A549 (cell line): ENCODE data around the gene HMBS. TPM values are rescaled to one million over a fixed set of nuclear protein-coding genes. Genes with fewer than 3 reads are reported as not detected.

Experiments used
- ATAC-seq, 2 experiments: fragments of 200-7000 bp in 1 of 2; fragments of >200 bp in 1 of 2; cut with Nextera tagmentation in 1 of 2; cut with Tn5 transposase in 1 of 2; 3 replicates each; pipeline versions ENCODE4 v1.8.0 to v1.9.1; 2018 to 2020; ENCODE audit warnings: mild to moderate bottlenecking in 1 of 2, moderate library complexity in 1 of 2
- CTCF ChIA-PET: fragments of 300-600 bp; sonication (Branson Sonifier 250); formaldehyde crosslinking; extraction: SDS; loops from one replicate; lab custom pipeline; 2021; ENCODE audit warnings: antibody characterized with exemption, inconsistent platforms; lab: Yijun Ruan, JAX
- POLR2A ChIA-PET: fragments of 350-600 bp; formaldehyde crosslinking; extraction: SDS; loops from one replicate; lab custom pipeline; 2021; ENCODE audit warnings: antibody characterized with exemption, inconsistent platforms; lab: Yijun Ruan, JAX
- DNase-seq, 2 experiments: peaks; one replicate each; pipeline versions ENCODE4 v3.0.0 to v3.0.0-alpha.2; 2011 to 2016; ENCODE audit warnings: low read depth in 1 of 2, low spot score in 1 of 2
- FAIRE-seq: peaks from 2 replicates; lab custom pipeline; 2011; peaks lifted over from hg19 to GRCh38; lab: Jason Lieb, UNC
- H3K27ac ChIP-seq, 2 experiments: fragments of >200 bp; sonication (Bioruptor Twin); formaldehyde crosslinking; 3 replicates each; pipeline ENCODE4 v1.5.1; 2016 to 2017
- H3K4me1 ChIP-seq: fragments of >200 bp; sonication (Bioruptor Twin); formaldehyde crosslinking; 3 replicates; pipeline ENCODE4 v1.6.1; 2016
- H3K4me2 ChIP-seq: fragments of >200 bp; sonication (Bioruptor Twin); formaldehyde crosslinking; 3 replicates; pipeline ENCODE4 v1.6.1; 2016
- H3K4me3 ChIP-seq: fragments of >200 bp; sonication (Bioruptor Twin); formaldehyde crosslinking; 3 replicates; pipeline ENCODE4 v1.5.1; 2016
- H3K9me3 ChIP-seq: fragments of >200 bp; sonication (Bioruptor Twin); formaldehyde crosslinking; 3 replicates; pipeline ENCODE4 v1.6.1; 2016
- BCL3 ChIP-seq: fragments of >200 bp; sonication (Bioruptor Twin); formaldehyde crosslinking; IDR thresholded peaks from 3 replicates; pipeline ENCODE4 v1.6.1; 2016
- BHLHE40 ChIP-seq: IDR thresholded peaks from 2 replicates; pipeline ENCODE4 v1.6.1; 2012; ENCODE audit warnings: low read depth, low read length, inconsistent platforms
- CBX2 ChIP-seq: fragments of 200-600 bp; sonication (generic); IDR thresholded peaks from 2 replicates; pipeline ENCODE4 v1.6.1; 2016; ENCODE audit warnings: low read depth, mild to moderate bottlenecking, borderline replicate concordance
- CBX8 ChIP-seq: fragments of 200-600 bp; sonication (generic); IDR thresholded peaks from 2 replicates; pipeline ENCODE4 v1.6.1; 2016
- ELK1 ChIP-seq: fragments of 150-350 bp; IDR thresholded peaks from 2 replicates; pipeline ENCODE4 v1.6.1; 2014; ENCODE audit warnings: low read depth, mild to moderate bottlenecking, low read length
- EP300 ChIP-seq, 2 experiments: fragments of >200 bp; sonication (Bioruptor Twin); formaldehyde crosslinking; IDR thresholded peaks; 2 replicates in 1 of 2; 3 replicates in 1 of 2; pipeline ENCODE4 v1.6.1; 2016 to 2017
- ESRRA ChIP-seq: fragments of 150-350 bp; IDR thresholded peaks from 2 replicates; pipeline ENCODE4 v1.6.1; 2014; ENCODE audit warnings: mild to moderate bottlenecking, low read length, borderline replicate concordance
- FOSL2 ChIP-seq, 2 experiments: fragments of 450-650 bp in 1 of 2; fragments of >200 bp in 1 of 2; sonication (Bioruptor Twin) in 1 of 2; formaldehyde crosslinking; IDR thresholded peaks; 2 replicates each; pipeline versions ENCODE4 v1.5.0 to v1.6.1; 2016 to 2020; ENCODE audit warnings: mild to moderate bottlenecking in 1 of 2, moderate library complexity in 1 of 2
- HOXB13 ChIP-seq: fragments of 250-450 bp; sonication (Bioruptor Pico); IDR thresholded peaks from 2 replicates; pipeline ENCODE4 v1.5.0; 2020; ENCODE audit warnings: low read depth, mild to moderate bottlenecking, moderate library complexity
- HOXB5 ChIP-seq: fragments of 250-450 bp; sonication (Bioruptor Pico); IDR thresholded peaks from 2 replicates; pipeline ENCODE4 v1.5.0; 2020; ENCODE audit warnings: mild to moderate bottlenecking, moderate library complexity
- JUNB ChIP-seq: fragments of >200 bp; sonication (Bioruptor Twin); formaldehyde crosslinking; IDR thresholded peaks from 2 replicates; pipeline ENCODE4 v1.6.1; 2016
- MAFK ChIP-seq: fragments of 450-650 bp; IDR thresholded peaks from 2 replicates; pipeline ENCODE4 v1.6.1; 2014; ENCODE audit not compliant: partially characterized antibody
- MYC ChIP-seq: IDR thresholded peaks from 2 replicates; pipeline ENCODE4 v1.6.1; 2012; ENCODE audit warnings: mild to moderate bottlenecking, inconsistent platforms, low read length, improper control_type of control experiment, borderline replicate concordance
- NPAS2 ChIP-seq: fragments of 250-450 bp; sonication (Bioruptor Pico); IDR thresholded peaks from 2 replicates; pipeline ENCODE4 v1.8.0; 2022; ENCODE audit warnings: mild to moderate bottlenecking, moderate library complexity, borderline replicate concordance
- POLR2AphosphoS2 ChIP-seq: conservative IDR thresholded peaks from 2 replicates; pipeline ENCODE4 v1.6.1; 2012; ENCODE audit warnings: low read length, improper control_type of control experiment, inconsistent platforms
- RAD21 ChIP-seq, 2 experiments: fragments of >200 bp in 1 of 2; sonication (Bioruptor Twin) in 1 of 2; formaldehyde crosslinking in 1 of 2; IDR thresholded peaks in 1 of 2; conservative IDR thresholded peaks in 1 of 2; 2 replicates in 1 of 2; 3 replicates in 1 of 2; pipeline ENCODE4 v1.6.1; 2012 to 2018; ENCODE audit warnings: inconsistent platforms in 1 of 2
- RCOR1 ChIP-seq: fragments of 150-350 bp; IDR thresholded peaks from 2 replicates; pipeline ENCODE4 v1.6.1; 2014; ENCODE audit warnings: antibody characterized with exemption, low read length, low read depth
- REST ChIP-seq: fragments of 200-600 bp; sonication (generic); IDR thresholded peaks from 2 replicates; pipeline ENCODE4 v1.6.1; 2016; ENCODE audit warnings: antibody characterized with exemption, mild to moderate bottlenecking, moderate library complexity
- RNF2 ChIP-seq: fragments of 200-600 bp; sonication (generic); IDR thresholded peaks from 2 replicates; pipeline ENCODE4 v1.6.1; 2016; ENCODE audit warnings: low read depth, mild to moderate bottlenecking, antibody characterized with exemption, moderate library complexity, borderline replicate concordance
- SREBF2 ChIP-seq: fragments of 450-650 bp; IDR thresholded peaks from 2 replicates; pipeline ENCODE4 v1.6.1; 2014; ENCODE audit warnings: mild to moderate bottlenecking, moderate library complexity
- TFCP2L1 ChIP-seq: fragments of 250-450 bp; sonication (Bioruptor Pico); IDR thresholded peaks from 2 replicates; pipeline ENCODE4 v1.5.0; 2021; ENCODE audit warnings: mild to moderate bottlenecking
- ZC3H11A ChIP-seq: fragments of 450-650 bp; IDR thresholded peaks from 2 replicates; pipeline ENCODE4 v1.6.1; 2014; ENCODE audit warnings: antibody characterized with exemption, mild to moderate bottlenecking
- WGBS: methylation state at CpG from one replicate; pipeline ENCODE4 v1.1.6; 2017; ENCODE audit errors: missing lambda C conversion rate; 5-methylcytosine and 5-hydroxymethylcytosine counted together
- polyA plus RNA-seq, 4 experiments: library from polyadenylated mRNA; depleted of rRNA in 3 of 4; stranded (reverse); fragments of >200 nt; fragmentation: RNase III in 1 of 4; extraction: RNeasy Plus Mini Kit Qiagen cat#74134 plus additional on column Dnase treatment in 1 of 4; gene quantifications; 2 replicates in 3 of 4; 3 replicates in 1 of 4; pipeline ENCODE4 v1.2.3, GENCODE V29; 2011 to 2017

The HMBS gene
- polyA plus RNA-seq, 2 of the 4 experiments (the other 2 are of a cell fraction), result 48.8 to 62.2 TPM

- H3K4me1 ChIP-seq, result peaks cover 21% of the 10 kb centered on the region
- WGBS, result 44% methylated on average over 8 of the region's 8 CpGs
- DNase-seq, result no peak
- no peak for ATAC-seq
- H3K4me2 ChIP-seq, result peak overlapping the region; percentile 82
- H3K4me3 ChIP-seq, result peak overlapping the region; percentile 86
- FAIRE-seq, result no peak
- ChIA-PET CTCF (interaction anchor here (0.6 to 2.9 kb wide), 7 partner anchors 9 to 216 kb away, joined by 3 to 9 read pairs (median 4); a partner anchor contains a TSS), POLR2A (interaction anchor here (2.0 kb wide), 1 partner anchor 13 kb away, joined by 11 read pairs; the partner anchor contains the start of gene HINFP)
- H3K9me3 ChIP-seq, result no peaks in the 10 kb centered on the region
- no peak for TF ChIP-seq ZC3H11A
- TF ChIP-seq BCL3, result no peak
- no peak for TF ChIP-seq TFCP2L1 (CRISPR knock-in tag)
- no peak for TF ChIP-seq MYC
- TF ChIP-seq RCOR1, result no peak
- TF ChIP-seq REST, result no peak
- peak overlapping the region; percentile 68 to 90 for H3K27ac ChIP-seq
Observed at GRCh38 chr11:119108146-119108856, 23.6 kb downstream of the HMBS start.

- H3K4me1 ChIP-seq, result peaks cover 17% of the 10 kb centered on the region
- H3K4me3 ChIP-seq, result no peak overlapping the region
- H3K27ac ChIP-seq, result no peak overlapping the region
- H3K4me2 ChIP-seq, result peak overlapping the region; percentile 82
- TF ChIP-seq ESRRA, result no peak
- no peak for TF ChIP-seq POLR2AphosphoS2
- TF ChIP-seq HOXB13 (CRISPR knock-in tag), result no peak
- TF ChIP-seq CBX8, result no peak
- TF ChIP-seq FOSL2 (IDR thresholded peaks at IDR 0.05), result no peak
- TF ChIP-seq FOSL2 (CRISPR knock-in tag; IDR thresholded peaks at IDR 0.05), result no peak
- no peak for TF ChIP-seq SREBF2
- TF ChIP-seq CBX2, result no peak
- TF ChIP-seq, all 56 proteins: peak for 0
- no peaks in the 10 kb centered on the region for H3K9me3 ChIP-seq
- 95% methylated on average over 2 of the region's 2 CpGs for WGBS
- no peak for FAIRE-seq
- POLR2A ChIA-PET, result interaction anchor here (1.2 to 2.0 kb wide), 3 partner anchors 12 to 60 kb away, joined by 4 to 11 read pairs (median 5); partner anchors contain the start of genes HINFP and NLRX1
- no peak for ATAC-seq
- no peak for DNase-seq
- CTCF ChIA-PET, result interaction anchor here (0.6 to 2.9 kb wide), 6 partner anchors 9 to 215 kb away, joined by 3 to 9 read pairs (median 4); no protein-coding TSS in a partner anchor
Observed at GRCh38 chr11:119108857-119109221, 24.2 kb downstream of the HMBS start.

GRCh38 chr11:119109843-119110242 is 25.2 kb downstream of the HMBS start:
- ChIA-PET CTCF (interaction anchor here (0.6 to 2.9 kb wide), 5 partner anchors 25 to 214 kb away, joined by 3 to 9 read pairs (median 6); partner anchors contain the start of gene NLRX1), POLR2A (interaction anchor here (1.0 to 1.2 kb wide), 3 partner anchors 11 to 59 kb away, joined by 4 to 5 read pairs (median 5); partner anchors contain the start of genes HINFP and NLRX1)
- TF ChIP-seq NPAS2 (CRISPR knock-in tag) (no peak), MAFK (no peak), BHLHE40 (no peak), RNF2 (no peak), HOXB5 (CRISPR knock-in tag) (no peak), ELK1 (no peak), JUNB (no peak), RAD21 (conservative IDR thresholded peaks at IDR 0.05 in 1 of 2, IDR thresholded peaks at IDR 0.05 in 1 of 2) (no peak), CBX8 (no peak), EP300 (IDR thresholded peaks at IDR 0.05) (no peak)
- Histone ChIP-seq H3K4me3 (no peak overlapping the region), H3K27ac (no peak overlapping the region), H3K4me1 (peaks cover 17% of the 10 kb centered on the region), H3K9me3 (no peaks in the 10 kb centered on the region), H3K4me2 (no peak overlapping the region)
- DNase-seq (no peak), ATAC-seq (no peak), FAIRE-seq (no peak)
- 86% methylated on average over 2 of the region's 3 CpGs for WGBS
